WTC11 (cell line): Measurements from ENCODE around the gene MYBL2. TPM values are rescaled to one million over a fixed set of nuclear protein-coding genes. Genes with fewer than 3 reads are reported as not detected.
A peak's percentile ranks its signal among the peaks of the same experiment; 100 is the strongest.

Experiments
- ATAC-seq: fragments of 200-7000 bp; cut with Tn5 transposase; 2 replicates; pipeline ENCODE4 v1.10.0; 2021; ENCODE audit warnings: mild to moderate bottlenecking, moderate library complexity
- CTCF ChIA-PET: fragments of 300-600 bp; sonication (Branson Sonifier 250); formaldehyde crosslinking; loops from one replicate; lab custom pipeline; 2021; ENCODE audit warnings: antibody characterized with exemption; lab: Charles Lee
- POLR2A ChIA-PET: fragments of 350-600 bp; sonication (Branson Sonifier 250); formaldehyde crosslinking; loops from one replicate; lab custom pipeline; 2021; ENCODE audit warnings: antibody characterized with exemption; lab: Charles Lee
- DNase-seq: peaks from one replicate; pipeline ENCODE4 v3.0.0; 2021; ENCODE audit warnings: low spot score
- H3K27ac Mint-ChIP-seq: 2 replicates; pipeline ENCODE4 v1.8.0; 2021; ENCODE audit warnings: mixed read lengths
- H3K27me3 Mint-ChIP-seq: 2 replicates; pipeline ENCODE4 v1.8.0; 2021; ENCODE audit warnings: low read depth, mild to moderate bottlenecking, moderate library complexity, mixed read lengths
- H3K36me3 Mint-ChIP-seq: 2 replicates; pipeline ENCODE4 v1.8.0; 2021; ENCODE audit warnings: mixed read lengths
- H3K4me1 Mint-ChIP-seq: 2 replicates; pipeline ENCODE4 v1.8.0; 2022; ENCODE audit warnings: mixed read lengths
- H3K4me3 Mint-ChIP-seq: 2 replicates; pipeline ENCODE4 v1.8.0; 2021; ENCODE audit warnings: mild to moderate bottlenecking, moderate library complexity, mixed read lengths
- H3K9me3 Mint-ChIP-seq: 2 replicates; pipeline ENCODE4 v1.8.0; 2021; ENCODE audit warnings: mixed read lengths
- GABPB1 ChIP-seq: sonication (generic); formaldehyde crosslinking; IDR thresholded peaks from 2 replicates; pipeline ENCODE4 v1.8.1; 2023; ENCODE audit warnings: mild to moderate bottlenecking, missing genetic modification reagents
- NFE2L1 ChIP-seq: sonication (generic); formaldehyde crosslinking; IDR thresholded peaks from 2 replicates; pipeline ENCODE4 v1.8.1; 2023; ENCODE audit warnings: missing genetic modification reagents
- SMAD3 ChIP-seq: sonication (generic); formaldehyde crosslinking; IDR thresholded peaks from 2 replicates; pipeline ENCODE4 v1.8.0; 2022; ENCODE audit warnings: missing genetic modification reagents, mild to moderate bottlenecking, borderline replicate concordance
- ZNF219 ChIP-seq: sonication (generic); formaldehyde crosslinking; IDR thresholded peaks from 2 replicates; pipeline ENCODE4 v1.8.0; 2023; ENCODE audit warnings: missing genetic modification reagents, mild to moderate bottlenecking, borderline replicate concordance
- ZNF396 ChIP-seq: fragments of 250-450 bp; sonication (Bioruptor Pico); IDR thresholded peaks from 2 replicates; pipeline ENCODE4 v1.8.0; 2021; ENCODE audit warnings: mild to moderate bottlenecking, moderate library complexity, borderline replicate concordance
- total RNA-seq: library from RNA; stranded (reverse); gene quantifications from 3 replicates; pipeline ENCODE4 v1.2.3, GENCODE V29; 2021
- TF ChIP-seq, protein P1 (sequence below): fragments of 250-450 bp; sonication (Bioruptor Pico); IDR thresholded peaks from 2 replicates; pipeline ENCODE4 v1.9.0; 2021; ENCODE audit warnings: mild to moderate bottlenecking
- TF ChIP-seq, protein P2 (sequence below): sonication (generic); formaldehyde crosslinking; IDR thresholded peaks from 2 replicates; pipeline ENCODE4 v1.8.0; 2023; ENCODE audit warnings: mild to moderate bottlenecking, missing genetic modification reagents
- TF ChIP-seq, protein P3 (sequence below): sonication (generic); formaldehyde crosslinking; IDR thresholded peaks from 2 replicates; pipeline ENCODE4 v1.8.0; 2022; ENCODE audit warnings: missing genetic modification reagents
- TF ChIP-seq, protein P4 (sequence below): sonication (generic); formaldehyde crosslinking; IDR thresholded peaks from 2 replicates; pipeline ENCODE4 v1.8.1; 2023; ENCODE audit warnings: mild to moderate bottlenecking, missing genetic modification reagents, moderate library complexity
- TF ChIP-seq, protein P5 (sequence below): sonication (generic); formaldehyde crosslinking; IDR thresholded peaks from 2 replicates; pipeline ENCODE4 v1.8.0; 2022; ENCODE audit warnings: mild to moderate bottlenecking, missing genetic modification reagents
- TF ChIP-seq, protein P6 (sequence below): fragments of 250-450 bp; sonication (Bioruptor Pico); IDR thresholded peaks from 2 replicates; pipeline ENCODE4 v1.8.0; 2021; ENCODE audit warnings: mild to moderate bottlenecking

MYBL2 gene
- total RNA-seq, 1 experiment from 2014 or later, result 166 TPM

DNA sequence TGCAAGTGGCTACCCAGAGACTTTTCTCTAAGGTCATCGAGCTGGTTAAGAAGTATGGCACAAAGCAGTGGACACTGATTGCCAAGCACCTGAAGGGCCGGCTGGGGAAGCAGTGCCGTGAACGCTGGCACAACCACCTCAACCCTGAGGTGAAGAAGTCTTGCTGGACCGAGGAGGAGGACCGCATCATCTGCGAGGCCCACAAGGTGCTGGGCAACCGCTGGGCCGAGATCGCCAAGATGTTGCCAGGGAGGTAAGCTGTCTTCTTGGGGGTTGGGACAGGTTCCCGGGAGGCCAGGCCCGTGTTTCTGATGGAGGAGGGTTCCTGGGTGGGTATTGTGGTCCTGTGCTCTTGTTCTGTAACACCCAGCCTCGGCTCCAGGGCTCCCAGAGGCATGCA is 19.9 kb downstream of the MYBL2 start (continued):
- TF ChIP-seq, protein P1, sequence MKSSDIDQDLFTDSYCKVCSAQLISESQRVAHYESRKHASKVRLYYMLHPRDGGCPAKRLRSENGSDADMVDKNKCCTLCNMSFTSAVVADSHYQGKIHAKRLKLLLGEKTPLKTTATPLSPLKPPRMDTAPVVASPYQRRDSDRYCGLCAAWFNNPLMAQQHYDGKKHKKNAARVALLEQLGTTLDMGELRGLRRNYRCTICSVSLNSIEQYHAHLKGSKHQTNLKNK (CRISPR knock-in tag), result no peak
- TF ChIP-seq, protein P2, sequence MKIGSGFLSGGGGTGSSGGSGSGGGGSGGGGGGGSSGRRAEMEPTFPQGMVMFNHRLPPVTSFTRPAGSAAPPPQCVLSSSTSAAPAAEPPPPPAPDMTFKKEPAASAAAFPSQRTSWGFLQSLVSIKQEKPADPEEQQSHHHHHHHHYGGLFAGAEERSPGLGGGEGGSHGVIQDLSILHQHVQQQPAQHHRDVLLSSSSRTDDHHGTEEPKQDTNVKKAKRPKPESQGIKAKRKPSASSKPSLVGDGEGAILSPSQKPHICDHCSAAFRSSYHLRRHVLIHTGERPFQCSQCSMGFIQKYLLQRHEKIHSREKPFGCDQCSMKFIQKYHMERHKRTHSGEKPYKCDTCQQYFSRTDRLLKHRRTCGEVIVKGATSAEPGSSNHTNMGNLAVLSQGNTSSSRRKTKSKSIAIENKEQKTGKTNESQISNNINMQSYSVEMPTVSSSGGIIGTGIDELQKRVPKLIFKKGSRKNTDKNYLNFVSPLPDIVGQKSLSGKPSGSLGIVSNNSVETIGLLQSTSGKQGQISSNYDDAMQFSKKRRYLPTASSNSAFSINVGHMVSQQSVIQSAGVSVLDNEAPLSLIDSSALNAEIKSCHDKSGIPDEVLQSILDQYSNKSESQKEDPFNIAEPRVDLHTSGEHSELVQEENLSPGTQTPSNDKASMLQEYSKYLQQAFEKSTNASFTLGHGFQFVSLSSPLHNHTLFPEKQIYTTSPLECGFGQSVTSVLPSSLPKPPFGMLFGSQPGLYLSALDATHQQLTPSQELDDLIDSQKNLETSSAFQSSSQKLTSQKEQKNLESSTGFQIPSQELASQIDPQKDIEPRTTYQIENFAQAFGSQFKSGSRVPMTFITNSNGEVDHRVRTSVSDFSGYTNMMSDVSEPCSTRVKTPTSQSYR (CRISPR knock-in tag), result no peak

DNA sequence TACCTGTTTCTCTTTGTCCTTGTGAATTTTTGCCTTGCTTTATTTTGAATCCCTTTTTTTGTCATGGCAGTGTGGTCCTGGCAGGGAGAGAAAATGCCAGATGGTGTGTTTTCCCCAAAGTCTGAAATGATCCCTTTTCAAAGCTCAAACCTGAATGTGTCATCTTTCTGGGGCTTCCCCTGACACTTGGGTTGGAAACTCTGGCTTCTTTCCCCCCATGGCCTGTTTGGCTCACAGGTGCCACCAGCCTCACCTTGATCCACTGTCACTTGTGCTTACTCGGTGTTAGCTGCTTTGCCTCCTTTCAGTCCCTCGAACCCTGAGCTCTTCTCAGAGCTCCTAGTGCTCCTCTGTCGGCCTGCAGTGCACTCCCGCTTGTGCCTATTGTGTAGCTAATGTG is 22.3 kb downstream of the MYBL2 start:
- ChIA-PET CTCF (interaction anchor here (1.0 to 1.7 kb wide), 3 partner anchors 16 to 175 kb away, joined by 3 to 4 read pairs (median 3); no protein-coding TSS in a partner anchor), POLR2A (no interaction called here)

More for the DNA sequence above, 22.3 kb downstream of the MYBL2 start:
- Mint-ChIP-seq H3K9me3 (no peaks in the 10 kb centered on the region), H3K27me3 (no peaks in the 10 kb centered on the region), H3K27ac (peak overlapping the region; percentile 71), H3K36me3 (peaks cover 32% of the 10 kb centered on the region), H3K4me3 (no peak overlapping the region), H3K4me1 (no peaks in the 10 kb centered on the region)
- DNase-seq (no peak), ATAC-seq (no peak)
- no peak for TF ChIP-seq ZNF396 (CRISPR knock-in tag)
- TF ChIP-seq, protein P3, sequence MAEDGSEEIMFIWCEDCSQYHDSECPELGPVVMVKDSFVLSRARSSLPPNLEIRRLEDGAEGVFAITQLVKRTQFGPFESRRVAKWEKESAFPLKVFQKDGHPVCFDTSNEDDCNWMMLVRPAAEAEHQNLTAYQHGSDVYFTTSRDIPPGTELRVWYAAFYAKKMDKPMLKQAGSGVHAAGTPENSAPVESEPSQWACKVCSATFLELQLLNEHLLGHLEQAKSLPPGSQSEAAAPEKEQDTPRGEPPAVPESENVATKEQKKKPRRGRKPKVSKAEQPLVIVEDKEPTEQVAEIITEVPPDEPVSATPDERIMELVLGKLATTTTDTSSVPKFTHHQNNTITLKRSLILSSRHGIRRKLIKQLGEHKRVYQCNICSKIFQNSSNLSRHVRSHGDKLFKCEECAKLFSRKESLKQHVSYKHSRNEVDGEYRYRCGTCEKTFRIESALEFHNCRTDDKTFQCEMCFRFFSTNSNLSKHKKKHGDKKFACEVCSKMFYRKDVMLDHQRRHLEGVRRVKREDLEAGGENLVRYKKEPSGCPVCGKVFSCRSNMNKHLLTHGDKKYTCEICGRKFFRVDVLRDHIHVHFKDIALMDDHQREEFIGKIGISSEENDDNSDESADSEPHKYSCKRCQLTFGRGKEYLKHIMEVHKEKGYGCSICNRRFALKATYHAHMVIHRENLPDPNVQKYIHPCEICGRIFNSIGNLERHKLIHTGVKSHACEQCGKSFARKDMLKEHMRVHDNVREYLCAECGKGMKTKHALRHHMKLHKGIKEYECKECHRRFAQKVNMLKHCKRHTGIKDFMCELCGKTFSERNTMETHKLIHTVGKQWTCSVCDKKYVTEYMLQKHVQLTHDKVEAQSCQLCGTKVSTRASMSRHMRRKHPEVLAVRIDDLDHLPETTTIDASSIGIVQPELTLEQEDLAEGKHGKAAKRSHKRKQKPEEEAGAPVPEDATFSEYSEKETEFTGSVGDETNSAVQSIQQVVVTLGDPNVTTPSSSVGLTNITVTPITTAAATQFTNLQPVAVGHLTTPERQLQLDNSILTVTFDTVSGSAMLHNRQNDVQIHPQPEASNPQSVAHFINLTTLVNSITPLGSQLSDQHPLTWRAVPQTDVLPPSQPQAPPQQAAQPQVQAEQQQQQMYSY (CRISPR knock-in tag), result no peak
- TF ChIP-seq, protein P4, sequence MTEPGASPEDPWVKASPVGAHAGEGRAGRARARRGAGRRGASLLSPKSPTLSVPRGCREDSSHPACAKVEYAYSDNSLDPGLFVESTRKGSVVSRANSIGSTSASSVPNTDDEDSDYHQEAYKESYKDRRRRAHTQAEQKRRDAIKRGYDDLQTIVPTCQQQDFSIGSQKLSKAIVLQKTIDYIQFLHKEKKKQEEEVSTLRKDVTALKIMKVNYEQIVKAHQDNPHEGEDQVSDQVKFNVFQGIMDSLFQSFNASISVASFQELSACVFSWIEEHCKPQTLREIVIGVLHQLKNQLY (CRISPR knock-in tag), result no peak
- TF ChIP-seq, protein P5, sequence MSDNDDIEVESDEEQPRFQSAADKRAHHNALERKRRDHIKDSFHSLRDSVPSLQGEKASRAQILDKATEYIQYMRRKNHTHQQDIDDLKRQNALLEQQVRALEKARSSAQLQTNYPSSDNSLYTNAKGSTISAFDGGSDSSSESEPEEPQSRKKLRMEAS (CRISPR knock-in tag), result no peak
- no peak for TF ChIP-seq GABPB1 (CRISPR knock-in tag)
- no peak for TF ChIP-seq NFE2L1 (CRISPR knock-in tag)
- TF ChIP-seq SMAD3 (CRISPR knock-in tag), result no peak
- TF ChIP-seq, protein P2 (CRISPR knock-in tag), result no peak
- TF ChIP-seq, protein P6, sequence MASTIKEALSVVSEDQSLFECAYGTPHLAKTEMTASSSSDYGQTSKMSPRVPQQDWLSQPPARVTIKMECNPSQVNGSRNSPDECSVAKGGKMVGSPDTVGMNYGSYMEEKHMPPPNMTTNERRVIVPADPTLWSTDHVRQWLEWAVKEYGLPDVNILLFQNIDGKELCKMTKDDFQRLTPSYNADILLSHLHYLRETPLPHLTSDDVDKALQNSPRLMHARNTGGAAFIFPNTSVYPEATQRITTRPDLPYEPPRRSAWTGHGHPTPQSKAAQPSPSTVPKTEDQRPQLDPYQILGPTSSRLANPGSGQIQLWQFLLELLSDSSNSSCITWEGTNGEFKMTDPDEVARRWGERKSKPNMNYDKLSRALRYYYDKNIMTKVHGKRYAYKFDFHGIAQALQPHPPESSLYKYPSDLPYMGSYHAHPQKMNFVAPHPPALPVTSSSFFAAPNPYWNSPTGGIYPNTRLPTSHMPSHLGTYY (CRISPR knock-in tag), result no peak
- no peak for TF ChIP-seq ZNF219
